Right lobe of liver (tissue), 4 donors: ENCODE results near the gene TGOLN2.

Source experiments
- POLR2A ChIP-seq: fragments of 450-650 bp; IDR thresholded peaks from one replicate; pipeline ENCODE4 v1.6.1; 2017; ENCODE audit warnings: antibody characterized with exemption, mild to moderate bottlenecking
- TF ChIP-seq, protein P1 (sequence below), 4 donors: fragments of 200-600 bp in 3 of 4; fragments of 450-650 bp in 1 of 4; IDR thresholded peaks; one replicate each; pipeline versions ENCODE4 v1.5.1 to v1.8.0; 2016 to 2022; ENCODE audit warnings: antibody characterized with exemption in 4 of 4, mild to moderate bottlenecking in 2 of 4
- donor health status: DM: no; HTN: no; CAD: no.
- donor health status: DM: no; HTN: no; CAD: no.
- donor health status: DM: no; HTN: yes; CAD: no.

GRCh38 chr2:85307527-85307897 lies 20.3 kb downstream of the TGOLN2 start:
- TF ChIP-seq, protein P1, sequence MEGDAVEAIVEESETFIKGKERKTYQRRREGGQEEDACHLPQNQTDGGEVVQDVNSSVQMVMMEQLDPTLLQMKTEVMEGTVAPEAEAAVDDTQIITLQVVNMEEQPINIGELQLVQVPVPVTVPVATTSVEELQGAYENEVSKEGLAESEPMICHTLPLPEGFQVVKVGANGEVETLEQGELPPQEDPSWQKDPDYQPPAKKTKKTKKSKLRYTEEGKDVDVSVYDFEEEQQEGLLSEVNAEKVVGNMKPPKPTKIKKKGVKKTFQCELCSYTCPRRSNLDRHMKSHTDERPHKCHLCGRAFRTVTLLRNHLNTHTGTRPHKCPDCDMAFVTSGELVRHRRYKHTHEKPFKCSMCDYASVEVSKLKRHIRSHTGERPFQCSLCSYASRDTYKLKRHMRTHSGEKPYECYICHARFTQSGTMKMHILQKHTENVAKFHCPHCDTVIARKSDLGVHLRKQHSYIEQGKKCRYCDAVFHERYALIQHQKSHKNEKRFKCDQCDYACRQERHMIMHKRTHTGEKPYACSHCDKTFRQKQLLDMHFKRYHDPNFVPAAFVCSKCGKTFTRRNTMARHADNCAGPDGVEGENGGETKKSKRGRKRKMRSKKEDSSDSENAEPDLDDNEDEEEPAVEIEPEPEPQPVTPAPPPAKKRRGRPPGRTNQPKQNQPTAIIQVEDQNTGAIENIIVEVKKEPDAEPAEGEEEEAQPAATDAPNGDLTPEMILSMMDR (IDR thresholded peaks at IDR 0.05) = no peak
- TF ChIP-seq POLR2A = no peak
